ENCODE measurements around the gene DNM1L.

Gene DNM1L

DNA sequence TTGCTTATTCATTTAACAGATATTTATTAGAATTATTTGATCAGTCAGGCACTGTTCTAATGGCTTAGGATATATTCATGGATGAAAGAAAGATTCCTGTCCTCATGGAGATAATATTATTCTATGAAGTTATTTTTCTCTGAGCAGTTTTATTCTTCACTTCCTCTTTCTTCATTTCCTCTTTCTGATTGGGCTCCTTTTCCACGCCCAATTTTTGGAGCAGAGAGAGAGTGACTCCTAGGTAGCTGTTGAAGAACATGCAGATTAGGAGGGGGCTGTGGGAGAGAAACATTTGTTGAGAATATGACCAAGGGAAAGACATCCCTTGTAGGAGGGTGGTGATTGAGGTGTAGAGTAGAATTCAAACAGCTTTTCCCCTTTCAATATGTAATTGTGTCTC, 82.6 kb downstream of the DNM1L start:
- DNase-seq = no peak

DNA sequence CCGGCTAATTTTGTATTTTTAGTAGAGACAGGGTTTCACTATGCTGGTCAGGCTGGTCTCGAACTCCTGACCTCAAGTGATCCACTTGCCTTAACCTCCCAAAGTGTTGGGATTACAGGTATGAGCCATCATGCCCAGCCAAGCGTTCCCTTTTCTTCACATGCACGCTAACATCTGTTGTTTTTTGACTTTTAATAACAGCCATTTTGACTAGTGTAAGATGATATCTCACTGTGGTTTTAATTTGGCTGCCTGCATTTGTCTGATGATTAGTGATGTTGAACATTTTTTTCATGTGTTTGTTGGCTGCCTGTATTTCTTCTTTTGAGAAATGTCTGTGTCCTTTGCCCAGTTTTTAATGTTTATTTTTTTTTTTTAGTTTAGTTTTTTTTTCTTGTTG, 86.8 kb downstream of the DNM1L start:
- no peak for DNase-seq

- DNase-seq = no peak
Observed at GRCh38 chr12:32768518-32768917, 89.4 kb downstream of the DNM1L start.

- no peak for DNase-seq
Observed at GRCh38 chr12:32770141-32770540, 91.0 kb downstream of the DNM1L start.

DNA sequence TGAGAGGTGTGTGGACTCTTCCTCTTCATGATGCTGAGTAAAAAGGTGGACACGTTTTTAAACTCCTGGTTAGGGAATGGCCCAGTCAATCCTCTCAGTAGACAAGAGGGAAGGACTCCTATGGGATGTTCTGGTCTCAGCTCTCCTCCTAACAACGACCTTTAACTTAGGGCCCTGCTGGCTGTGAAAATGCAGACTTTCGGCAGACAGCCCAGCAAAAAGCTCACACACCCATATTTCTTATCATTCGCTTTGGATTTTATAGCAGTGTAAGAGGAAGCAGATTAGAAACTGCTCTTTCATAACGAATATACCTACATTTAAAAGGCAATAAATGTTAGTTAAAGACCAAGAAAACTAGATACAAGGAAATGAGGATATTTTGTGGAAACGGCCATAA, 94.6 kb downstream of the DNM1L start:
- DNase-seq = no peak

GRCh38 chr12:32776258-32776657, 97.2 kb downstream of the DNM1L start:
- no peak for DNase-seq

- DNase-seq = no peak
Observed at GRCh38 chr12:32777159-32777558, 98.1 kb downstream of the DNM1L start.

DNA sequence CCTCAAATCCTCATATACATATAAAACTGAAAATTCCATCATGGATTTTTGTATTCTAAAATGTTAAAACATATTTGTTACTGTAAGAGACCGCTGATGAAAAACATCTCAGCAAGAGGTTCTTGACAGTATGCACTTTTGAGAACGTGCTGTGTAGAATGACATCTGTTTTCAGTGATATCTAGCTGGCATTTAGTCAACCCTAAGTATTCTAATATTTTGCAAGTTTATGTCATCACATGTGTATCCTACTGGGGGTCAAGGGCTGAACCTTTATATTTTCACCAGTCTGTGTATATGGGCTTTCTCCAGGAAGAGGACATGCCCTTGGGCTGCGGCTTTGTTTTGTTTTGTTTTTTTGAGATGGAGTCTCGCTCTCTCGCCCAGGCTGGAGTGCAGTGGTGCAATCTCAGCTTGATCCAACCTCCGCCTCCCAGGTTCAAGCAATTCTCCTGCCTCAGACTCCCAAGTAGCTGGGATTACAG, 98.6 kb downstream of the DNM1L start:
- no peak for DNase-seq

- DNase-seq = no peak
Observed at GRCh38 chr12:32780071-32780470, 101.0 kb downstream of the DNM1L start.

- no peak for DNase-seq
Observed at GRCh38 chr12:32783029-32783428, 103.9 kb downstream of the DNM1L start.

GRCh38 chr12:32785557-32785956, 106.5 kb downstream of the DNM1L start:
- DNase-seq = no peak

GRCh38 chr12:32788405-32788804, 109.3 kb downstream of the DNM1L start:
- no peak for DNase-seq

- DNase-seq = no peak
Observed at GRCh38 chr12:32789446-32789845, 110.3 kb downstream of the DNM1L start.

DNA sequence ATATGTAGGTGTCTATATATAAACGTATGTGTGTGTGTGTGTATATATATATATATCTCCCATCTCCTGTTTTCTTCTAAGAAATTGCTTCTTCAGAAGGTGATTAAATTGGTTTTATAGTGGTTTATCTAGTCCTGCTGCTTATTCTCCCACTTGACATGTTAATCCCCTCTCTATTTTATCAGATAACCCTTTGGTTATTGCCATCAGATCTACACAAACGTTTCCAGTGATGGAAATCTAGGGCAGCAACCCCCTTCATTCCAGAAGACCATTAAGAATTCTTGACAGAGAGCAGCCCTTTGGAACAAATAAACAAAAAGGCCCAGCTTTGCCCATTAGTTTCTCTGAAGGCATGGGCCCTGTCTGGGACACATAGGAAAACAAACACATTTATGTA, 110.8 kb downstream of the DNM1L start:
- no peak for DNase-seq

DNA sequence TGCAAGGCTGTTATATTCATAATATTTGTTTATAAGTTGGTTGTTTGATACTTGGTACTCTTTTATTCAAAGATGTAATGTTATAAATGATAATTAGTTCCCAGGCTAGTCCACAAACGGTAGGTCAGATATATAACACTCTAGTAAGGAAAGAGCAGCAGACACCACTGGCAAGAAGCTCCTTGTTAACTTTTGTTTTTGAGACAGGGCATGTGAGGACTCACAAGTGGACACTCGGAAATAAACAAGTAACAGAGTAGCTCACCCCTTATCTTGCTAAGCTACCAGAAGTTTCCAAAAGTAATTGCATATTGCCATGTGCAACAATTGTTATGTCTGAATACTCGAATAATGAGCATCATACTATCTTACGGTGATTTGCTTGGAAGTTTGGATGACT, 115.2 kb downstream of the DNM1L start:
- DNase-seq = no peak

All from activated naive CD4-positive, alpha-beta T cell treated with anti-CD3 and anti-CD28 coated beads, Interleukin-2, amount 50 U/mL, for 16 hours (primary cell).